Measurements from ENCODE around the gene DNAH12.
"Not testable (repeated sequence)": the region's sequence is repeated elsewhere in the genome, so short reads cannot be mapped to it uniquely, and the experiment has no call there.

Gene DNAH12

DNA sequence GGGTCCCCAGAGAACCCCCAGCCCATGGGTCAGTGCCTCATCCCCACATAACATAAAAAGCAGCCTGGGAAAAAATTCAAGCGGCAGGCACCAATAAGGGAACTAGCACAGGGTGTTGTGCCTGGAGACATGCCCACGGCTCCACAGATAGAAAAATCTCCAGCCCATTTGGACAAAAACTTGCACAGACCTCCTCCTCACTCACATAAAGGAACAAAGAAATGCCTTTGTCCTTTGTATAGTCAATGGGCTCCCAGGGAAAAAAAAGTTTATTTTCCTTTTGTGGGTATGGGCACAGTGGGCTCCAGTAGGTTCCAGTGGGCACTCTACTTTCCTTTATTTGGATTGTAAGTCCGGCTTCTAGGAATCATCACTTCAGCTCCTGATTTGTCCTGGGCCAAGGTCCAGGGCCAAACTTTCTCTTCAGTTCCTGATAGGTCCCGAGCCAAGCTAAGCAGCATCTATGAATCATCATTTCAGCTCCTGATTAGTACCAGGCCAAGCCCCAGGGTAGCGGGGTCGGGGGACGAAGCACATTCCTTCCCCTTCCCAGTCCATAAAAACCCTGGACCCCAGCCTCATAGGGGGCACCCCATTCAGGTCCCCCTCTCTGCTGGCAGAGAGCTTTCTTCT is 1.6 kb upstream of the DNAH12 start:
- intact Hi-C loops (cut with DNase I) = no loop called here
- DNase-seq = peak in 15 of 42 donors; percentile 7 to 55 (median 18)

DNA sequence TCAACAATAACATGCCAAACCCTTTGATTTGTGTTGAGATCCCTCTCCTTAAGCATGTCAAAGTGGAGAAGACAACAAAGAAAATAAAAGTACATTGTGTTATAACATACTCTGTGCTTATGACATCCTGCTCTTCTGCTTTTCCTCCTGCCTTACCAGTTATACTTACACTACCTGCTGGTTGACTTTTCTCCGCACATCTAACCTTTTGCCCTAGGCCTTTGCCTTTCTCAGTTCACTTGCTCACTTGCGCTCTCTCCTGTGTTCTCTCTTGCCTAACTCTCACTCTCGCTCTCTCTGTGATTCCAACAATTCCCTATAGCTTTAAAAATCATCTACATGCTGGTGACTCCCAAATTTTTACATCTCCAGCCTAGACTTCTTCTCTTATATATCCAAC is 5.7 kb downstream of the DNAH12 start:
- no peak for DNase-seq
- intact Hi-C loops (cut with DNase I) = no loop called here

DNA sequence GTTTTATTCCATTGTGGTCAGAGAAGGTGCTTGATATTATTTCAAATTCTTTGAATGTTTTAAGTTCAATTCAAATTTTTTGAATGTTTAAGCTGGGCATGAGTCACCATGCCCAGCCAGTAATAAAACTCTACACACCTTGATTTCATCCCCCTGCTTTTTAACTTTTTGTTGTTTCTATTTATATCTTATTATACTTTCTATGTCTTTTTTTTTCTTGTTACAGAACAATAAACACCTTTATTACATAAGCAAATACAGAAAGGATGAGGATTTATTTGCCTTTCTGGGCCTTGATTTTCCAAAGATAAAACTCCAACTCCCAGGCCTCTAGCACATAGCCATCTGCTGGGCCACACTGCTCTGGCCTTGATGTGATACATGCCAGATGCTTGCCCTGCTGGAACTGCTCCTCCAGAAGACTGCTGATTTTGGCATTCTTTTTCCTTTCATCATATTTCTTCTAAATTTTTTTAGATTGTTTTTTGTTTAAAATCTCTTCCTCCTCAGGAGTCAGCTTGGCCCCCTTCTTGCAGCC is 14.0 kb downstream of the DNAH12 start:
- intact Hi-C loops (cut with DNase I) = no loop called here

DNA sequence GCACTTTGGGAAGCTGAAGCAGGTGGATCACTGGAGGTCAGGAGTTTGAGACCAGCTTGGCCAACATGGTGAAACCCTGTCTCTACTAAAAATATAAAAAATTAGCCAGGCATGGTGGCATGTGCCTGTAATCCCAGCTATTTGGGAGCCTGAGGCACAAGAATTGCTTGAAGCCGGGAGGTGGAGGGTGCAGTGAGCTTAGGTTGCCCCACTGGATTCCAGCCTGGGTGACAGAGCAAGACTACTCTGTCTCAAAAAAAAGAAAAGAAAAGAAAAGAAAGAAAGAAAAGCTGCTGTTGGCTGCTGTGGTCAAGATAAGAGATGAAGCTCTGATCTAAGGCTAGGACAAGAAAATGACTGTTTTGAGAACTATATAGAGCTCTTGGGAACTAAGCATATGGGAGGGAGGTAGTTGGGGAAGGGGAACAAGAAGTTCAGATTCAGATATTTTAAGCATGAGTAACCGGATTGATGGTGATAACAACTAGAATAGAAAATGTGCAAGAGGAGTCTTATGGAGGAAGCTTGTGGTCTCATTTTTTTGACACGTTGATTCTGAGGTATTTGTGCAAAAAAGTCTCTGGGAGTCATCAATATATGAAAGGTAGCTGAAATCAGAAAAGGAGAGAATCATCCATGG is 25.7 kb downstream of the DNAH12 start:
- intact Hi-C loops (cut with DNase I) = no loop called here

More for the DNA sequence above, 14.0 kb downstream of the DNAH12 start:
- no peak for DNase-seq

DNA sequence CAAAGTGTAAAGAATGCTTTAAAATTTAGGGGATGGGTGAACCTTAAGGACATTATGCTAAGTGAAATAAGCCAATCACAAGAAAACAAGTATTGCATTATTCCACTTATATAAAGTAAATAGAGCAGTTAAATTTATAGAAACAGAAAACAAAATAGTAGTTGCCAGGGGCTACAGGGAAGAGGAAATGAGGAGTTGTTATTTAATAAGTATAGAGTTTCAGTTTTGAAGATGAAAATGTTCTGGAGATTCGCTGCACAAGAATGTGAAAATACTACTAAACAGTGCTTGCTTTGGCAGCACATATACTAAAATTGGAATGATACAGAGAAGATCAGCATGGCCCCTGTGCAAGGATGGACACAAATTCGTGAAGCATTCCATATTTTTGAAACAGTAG is 32.0 kb downstream of the DNAH12 start:
- intact Hi-C loops (cut with DNase I) = no loop called here
- DNase-seq = no peak

More for the DNA sequence above, 25.7 kb downstream of the DNAH12 start:
- no peak for DNase-seq

DNA sequence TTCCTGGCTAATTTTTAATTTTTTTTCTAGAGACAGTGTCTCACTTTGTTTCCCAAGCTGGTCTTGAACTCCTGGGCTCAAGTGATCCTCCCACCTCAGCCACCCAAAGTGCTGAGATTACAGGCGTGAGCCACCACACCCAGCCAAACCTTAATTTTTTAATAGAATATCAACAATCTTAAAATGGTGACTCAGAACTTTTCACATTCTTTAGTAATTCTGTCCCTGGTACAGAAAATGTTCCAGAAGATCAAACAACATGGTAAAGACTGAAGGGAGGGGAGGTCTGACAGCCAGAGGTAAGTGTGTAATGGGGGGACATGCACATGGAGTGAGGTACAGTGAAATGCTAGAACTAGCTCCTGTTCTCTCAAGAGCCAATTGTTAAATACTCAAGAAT is 38.2 kb downstream of the DNAH12 start:
- intact Hi-C loops (cut with DNase I) = no loop called here
- DNase-seq = no peak

DNA sequence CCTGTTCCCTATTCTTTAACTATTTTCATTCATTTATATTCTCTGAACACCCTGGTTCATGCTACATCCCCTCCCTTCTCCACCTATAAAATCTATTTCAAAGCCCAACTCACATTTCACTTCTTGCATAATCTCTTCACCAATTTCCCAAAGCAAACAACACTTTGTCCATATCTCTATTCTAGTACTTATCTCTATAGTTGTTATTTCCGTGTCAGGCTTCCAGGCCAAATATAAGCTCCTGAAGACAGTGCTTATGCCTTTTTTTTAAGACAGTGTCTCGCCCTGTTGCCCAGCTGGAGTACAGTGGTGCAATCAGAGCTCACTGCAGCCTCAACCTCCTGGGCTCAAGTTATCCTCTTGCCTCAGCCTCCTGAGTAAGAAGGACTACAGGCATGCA is 43.6 kb downstream of the DNAH12 start:
- intact Hi-C loops (cut with DNase I) = no loop called here
- DNase-seq = no peak

DNA sequence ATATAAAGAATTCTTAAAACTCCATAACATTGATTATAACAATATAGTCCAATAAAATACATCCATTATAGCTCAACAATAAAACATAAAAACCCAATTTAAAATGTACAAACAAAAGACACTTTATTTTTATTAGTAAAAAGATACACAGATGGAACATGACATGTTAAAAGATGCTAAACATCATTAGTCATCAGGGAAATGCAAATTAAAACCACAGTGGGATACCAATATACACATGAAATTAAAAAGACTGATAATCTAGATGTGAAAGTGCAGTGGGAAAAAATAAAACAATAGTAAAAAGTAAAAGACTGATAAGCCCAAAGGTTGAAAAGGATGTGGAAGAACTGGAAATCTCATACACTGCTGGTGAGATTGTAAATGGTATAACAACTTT is 46.2 kb downstream of the DNAH12 start:
- intact Hi-C loops (cut with DNase I) = no loop called here
- DNase-seq = no peak

DNA sequence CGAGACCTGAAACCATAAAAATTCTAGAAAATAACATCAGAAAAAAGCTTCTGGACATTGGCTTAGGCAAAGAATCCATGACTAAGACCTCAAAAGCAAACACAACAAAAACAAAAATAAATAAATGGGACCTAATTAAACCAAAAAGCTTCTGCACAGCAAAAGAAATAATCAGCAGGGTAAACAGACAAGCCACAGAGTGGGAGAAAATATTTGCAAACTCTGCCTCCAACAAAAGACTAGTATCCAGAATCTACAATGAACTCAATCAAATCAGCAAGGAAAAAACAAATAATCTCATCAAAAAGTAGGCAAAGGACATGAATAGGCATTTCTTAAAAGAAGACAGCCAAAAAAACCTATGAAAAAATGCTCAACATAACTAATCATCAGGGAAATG is 59.6 kb downstream of the DNAH12 start:
- intact Hi-C loops (cut with DNase I) = no loop called here
- DNase-seq = no peak

DNA sequence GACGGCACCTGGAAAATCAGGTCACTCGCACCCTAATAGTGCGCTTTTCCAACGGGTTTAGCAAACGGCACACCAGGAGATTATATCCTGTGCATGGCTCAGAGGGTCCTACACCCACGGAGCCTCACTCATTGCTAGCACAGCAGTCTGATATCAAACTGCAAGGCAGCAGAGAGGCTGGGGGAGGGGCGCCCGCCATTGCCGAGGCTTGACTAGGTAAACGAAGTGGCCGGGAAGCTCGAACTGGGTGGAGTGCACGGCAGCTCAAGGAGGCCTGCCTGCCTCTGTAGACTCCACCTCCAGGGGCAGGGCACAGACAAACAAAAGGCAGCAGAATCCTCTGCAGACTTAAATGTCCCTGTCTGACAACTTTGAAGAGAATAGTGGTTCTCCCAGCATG is 67.0 kb downstream of the DNAH12 start:
- DNase-seq; intact Hi-C loops (cut with DNase I): not testable (repeated sequence)

DNA sequence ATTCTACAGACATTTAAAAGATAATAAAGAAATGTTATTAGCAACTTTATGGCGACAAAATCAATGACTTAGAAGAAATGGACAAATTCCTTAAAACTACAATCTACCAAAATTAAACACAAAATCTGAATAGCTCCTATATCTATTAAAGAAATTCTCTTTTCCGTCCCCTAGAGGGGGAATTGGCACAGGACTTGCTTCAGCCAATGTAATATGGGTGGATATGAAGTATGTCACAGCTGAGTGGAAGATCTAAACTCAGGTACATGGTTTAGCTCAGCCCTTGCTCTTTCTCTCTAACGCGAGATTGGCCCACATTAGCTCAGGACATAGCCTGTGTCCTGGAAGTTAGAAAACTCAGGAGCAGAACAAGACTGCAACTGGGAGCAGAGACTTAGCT is 79.3 kb downstream of the DNAH12 start:
- DNase-seq = no peak
- intact Hi-C loops (cut with DNase I) = no loop called here

DNA sequence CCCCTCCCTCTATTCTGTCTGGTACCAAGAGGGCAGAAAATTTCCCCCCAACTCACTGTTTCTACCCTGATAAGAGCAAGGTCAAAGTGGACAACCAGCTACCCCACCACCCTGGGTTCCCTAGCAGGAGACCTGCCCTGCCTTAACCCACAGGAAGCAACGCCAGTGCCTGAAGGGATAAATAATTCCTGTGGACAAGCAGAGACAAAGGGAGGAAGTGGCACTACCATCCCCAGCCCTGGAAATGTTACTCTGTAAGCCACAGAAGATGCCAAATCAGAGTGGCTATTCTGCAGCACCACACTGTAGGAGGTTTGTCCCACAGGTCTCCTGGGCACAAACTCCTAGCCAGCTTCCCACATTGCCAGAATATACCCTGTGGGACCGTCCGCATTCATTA is 80.1 kb downstream of the DNAH12 start:
- DNase-seq = no peak
- intact Hi-C loops (cut with DNase I) = no loop called here

DNA sequence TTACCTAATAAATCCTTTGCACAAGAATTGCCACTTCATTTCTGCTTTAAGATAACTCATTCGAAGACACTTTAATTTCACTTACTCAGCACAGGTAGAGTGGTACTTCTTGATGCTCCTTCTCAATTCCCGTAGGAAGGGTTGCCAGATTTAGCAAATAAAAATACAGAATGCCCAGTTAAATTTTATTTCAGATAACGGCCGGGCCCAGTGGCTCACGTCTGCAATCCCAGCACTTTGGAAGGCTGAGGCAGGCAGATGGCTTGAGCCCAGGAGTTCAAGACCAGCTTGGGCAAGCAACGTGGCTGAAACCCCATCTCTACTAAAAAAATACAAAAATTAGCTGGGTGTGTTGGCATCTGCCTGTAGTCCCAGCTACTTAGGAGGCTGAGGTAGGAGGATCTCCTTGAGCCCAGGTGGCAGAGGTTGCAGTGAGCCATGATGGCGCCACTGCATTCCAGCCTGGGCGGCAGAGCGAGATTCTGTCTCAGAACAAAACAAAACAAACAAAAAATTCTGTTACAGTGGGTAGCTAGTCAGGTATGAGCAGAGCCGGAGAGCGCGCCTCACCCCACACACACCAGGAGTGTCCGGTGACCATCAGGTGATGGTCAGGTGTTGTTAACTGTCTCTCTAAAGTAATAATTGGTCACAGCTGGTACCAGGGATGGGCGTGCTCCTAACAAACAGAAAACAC is 92.8 kb downstream of the DNAH12 start:
- intact Hi-C loops (cut with DNase I) = no loop called here
- DNase-seq = no peak

DNA sequence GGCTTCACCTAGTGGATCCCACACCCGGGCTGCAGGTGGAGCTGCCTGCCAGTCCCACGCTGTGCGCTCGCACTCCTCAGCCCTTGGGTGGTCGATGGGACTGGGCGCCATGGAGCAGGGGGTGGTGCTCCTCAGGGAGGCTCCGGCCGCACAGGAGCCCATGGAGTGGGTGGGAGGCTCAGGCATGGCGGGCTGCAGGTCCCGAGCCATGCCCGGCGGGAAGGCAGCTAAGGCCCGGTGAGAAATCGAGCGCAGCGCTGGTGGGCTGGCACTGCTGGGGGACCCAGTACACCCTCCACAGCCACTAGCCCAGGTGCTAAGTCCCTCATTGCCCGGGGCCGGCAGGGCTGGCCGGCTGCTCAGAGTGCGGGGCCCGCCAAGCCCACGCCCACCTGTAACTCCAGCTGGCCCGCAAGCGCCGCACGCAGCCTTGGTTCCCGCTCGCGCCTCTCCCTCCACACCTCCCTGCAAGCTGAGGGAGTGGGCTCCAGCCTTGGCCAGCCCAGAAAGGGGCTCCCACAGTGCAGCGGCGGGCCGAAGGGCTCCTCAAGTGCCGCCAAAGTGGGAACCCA is 94.8 kb downstream of the DNAH12 start:
- DNase-seq; intact Hi-C loops (cut with DNase I): not testable (repeated sequence)

DNA sequence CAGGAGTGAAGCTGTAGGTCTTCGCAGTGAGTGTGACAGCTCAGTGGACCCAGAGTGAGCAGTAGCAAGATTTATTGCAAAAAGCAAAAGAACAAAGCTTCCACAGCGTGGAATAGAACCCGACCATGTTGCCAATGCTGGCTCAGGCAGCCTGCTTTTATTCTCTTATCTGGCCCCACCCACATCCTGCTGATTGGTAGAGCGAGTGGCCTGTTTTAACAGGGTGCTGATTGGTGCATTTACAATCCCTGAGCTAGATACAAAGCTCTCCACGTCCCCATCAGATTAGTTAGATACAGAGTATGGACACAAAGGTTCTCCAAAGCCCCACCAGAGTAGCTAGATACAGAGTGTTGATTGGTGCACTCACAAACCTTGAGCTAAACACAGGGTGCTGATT is 95.7 kb downstream of the DNAH12 start:
- intact Hi-C loops (cut with DNase I); DNase-seq: not testable (repeated sequence)

DNA sequence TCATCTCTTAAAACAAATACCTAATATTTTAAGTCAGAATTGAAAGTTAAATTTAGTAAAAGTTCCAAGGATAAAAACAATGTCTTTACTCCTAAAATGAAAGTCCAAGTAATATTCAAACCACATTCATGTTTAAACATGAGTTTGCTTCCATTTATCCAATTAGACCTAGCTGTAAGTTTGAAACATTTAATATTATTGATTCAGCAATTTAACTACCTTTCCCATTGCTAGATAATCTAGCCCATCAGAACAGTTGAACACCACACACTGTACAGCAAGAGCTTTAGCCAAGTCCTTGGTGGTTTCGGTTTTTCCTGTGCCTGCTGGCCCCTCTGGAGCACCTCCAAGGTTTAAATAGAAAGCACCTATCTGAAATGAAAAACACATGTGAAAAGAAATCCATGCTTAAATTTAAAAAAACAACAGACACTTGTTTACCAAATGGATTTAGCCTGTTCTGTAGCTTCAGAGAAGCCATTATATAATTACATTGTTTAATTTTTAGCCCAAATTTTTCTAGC is 97.8 kb downstream of the DNAH12 start:
- no peak for DNase-seq
- intact Hi-C loops (cut with DNase I) = no loop called here

DNA sequence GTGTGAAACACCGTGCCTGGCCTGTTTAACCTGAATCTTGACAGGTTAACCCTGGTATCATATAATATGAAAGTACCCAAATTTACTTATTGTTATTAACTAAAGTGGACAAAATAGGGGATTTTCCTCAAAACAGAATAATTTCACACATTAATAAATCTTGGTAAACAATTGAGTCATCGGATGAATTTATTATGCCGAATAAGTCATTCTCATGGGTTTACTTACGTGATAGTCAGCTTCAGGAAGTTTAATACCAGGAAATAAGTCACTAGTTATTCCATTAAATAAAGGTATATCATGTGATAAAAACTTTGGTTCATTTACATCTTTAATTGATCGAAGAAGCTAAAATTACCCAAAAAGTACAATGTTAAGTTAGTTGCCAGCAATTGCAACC is 99.7 kb downstream of the DNAH12 start:
- DNase-seq = no peak
- intact Hi-C loops (cut with DNase I) = no loop called here

DNA sequence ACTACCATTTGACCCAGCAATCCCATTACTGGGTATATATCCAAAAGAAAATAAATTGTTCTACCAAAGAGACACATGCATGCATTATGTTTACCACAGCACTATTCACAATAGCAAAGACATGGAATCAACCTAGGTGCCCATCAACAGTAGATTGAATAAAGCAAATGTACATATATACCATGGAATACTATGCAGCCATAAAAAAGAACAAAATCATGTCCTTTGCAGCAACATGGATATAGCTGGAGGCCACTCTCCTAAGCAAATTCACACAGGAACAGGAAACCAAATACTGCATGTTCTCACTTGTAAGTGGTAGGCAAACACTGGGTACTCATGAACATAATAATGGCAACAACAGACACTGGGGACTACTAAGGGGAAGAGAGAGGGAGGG is 104.0 kb downstream of the DNAH12 start:
- intact Hi-C loops (cut with DNase I) = not testable (repeated sequence)

DNA sequence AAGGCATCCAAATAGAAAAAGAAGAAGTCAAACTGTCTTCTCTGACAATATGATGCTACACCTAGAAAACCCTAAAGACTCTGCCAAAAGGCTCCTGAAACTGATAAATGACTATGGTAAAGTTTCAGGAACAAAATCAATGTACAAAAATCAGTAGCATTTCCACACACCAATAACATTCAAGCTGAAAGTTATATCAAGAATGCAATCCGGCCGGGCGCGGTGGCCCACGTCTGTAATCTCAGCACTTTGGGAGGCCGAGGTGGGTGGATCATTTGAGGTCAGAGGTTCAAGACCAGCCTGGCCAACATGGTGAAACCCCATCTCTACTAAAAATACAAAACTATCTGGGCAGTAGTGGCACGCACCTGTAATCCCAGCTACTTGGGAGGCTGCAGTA is 105.7 kb downstream of the DNAH12 start:
- DNase-seq; intact Hi-C loops (cut with DNase I): not testable (repeated sequence)

More for the DNA sequence above, 104.0 kb downstream of the DNAH12 start:
- DNase-seq = not testable (repeated sequence)

All from head of caudate nucleus (tissue), 42 donors.